GM18526 (cell line): ENCODE data around the gene KLF5.

Experiments
- POLR2A ChIP-seq: IDR thresholded peaks from 3 replicates; pipeline ENCODE4 v1.6.1; 2011; ENCODE audit not compliant: insufficient read length; ENCODE audit errors: extremely low read depth

The KLF5 gene

DNA sequence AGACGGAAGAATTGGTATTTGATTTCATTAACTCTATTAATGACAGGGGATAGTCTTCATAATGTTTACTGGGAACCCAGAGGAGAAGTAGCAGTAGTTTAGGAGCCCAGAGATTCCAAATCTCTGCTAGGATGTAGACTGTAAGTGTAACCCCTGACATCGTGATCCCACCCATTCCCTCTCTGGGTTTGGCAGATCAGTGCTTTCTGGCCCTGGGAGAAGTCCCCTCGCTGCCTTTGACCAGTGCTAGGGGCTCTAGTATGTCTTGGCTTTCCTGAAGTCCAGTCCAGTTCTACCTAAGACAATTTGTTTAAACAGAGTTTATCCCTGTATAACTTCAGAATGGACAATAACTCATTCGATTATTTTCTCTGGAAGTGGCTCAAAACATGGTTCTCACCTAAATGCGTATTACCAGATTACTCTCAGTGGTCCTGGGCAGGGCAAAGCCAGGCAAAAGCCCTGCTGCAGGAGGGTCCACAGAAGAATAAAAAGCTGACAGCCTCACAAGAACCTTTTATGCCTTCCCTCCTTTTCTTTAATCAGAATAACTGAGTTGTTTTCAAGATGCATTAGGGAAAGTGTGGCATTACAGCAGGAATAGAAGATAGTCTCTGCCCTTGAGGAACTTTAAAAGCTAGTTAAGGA, 11.8 kb downstream of the KLF5 start:
- TF ChIP-seq POLR2A = no peak

DNA sequence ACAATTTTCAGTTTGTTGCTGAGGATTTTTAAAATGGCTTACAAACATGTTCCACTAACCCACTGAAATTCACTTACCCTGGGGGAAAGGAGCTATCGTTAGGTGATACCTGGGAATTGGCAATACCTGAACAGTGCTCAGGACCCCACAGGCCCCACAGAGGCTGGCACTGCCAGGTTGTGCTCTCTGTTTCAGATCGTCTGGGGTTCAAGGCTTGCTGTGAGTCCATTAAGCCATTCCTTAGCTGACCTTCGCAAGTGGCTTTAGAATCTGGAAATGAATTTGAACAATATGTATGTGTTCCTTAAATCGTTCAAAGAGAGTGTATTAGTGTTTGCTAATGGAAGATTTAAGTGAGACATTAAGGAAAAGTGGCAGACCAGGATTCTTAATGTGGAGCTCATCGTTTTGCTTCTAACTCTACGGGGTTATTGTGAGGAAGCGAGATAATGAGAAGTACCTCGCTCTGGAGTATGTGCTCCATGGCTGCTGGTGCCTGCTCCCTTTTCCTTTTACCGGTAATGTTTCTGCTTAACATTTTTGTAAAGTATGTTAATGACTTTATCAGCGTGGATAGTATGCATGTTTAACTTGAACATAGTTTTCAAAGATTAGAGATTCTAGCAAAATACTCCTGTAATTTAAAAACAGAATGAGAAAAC, 13.6 kb downstream of the KLF5 start:
- no peak for TF ChIP-seq POLR2A

GRCh38 chr13:73073050-73073449, 14.2 kb downstream of the KLF5 start:
- no peak for TF ChIP-seq POLR2A

DNA sequence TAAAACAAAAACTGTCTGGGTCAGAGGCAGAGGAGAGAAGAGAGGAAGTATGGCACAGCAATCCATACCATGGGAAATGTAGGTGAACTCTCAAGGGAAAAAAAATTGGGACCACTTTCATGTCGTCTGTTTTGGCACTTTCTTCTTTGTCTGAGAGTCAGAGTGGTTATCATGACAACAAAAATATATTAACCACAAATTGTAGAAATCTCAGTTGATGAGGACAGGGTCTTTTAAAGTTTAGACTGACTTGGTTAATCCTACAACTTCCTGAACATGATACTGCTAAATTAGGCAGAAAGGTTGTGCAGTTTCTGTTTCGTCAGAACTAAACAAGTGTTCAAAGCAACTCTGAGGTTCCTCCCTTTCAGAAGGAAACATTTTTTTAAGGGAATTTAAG, 15.2 kb downstream of the KLF5 start:
- TF ChIP-seq POLR2A = no peak

GRCh38 chr13:73074926-73075325, 16.1 kb downstream of the KLF5 start:
- TF ChIP-seq POLR2A = no peak

DNA sequence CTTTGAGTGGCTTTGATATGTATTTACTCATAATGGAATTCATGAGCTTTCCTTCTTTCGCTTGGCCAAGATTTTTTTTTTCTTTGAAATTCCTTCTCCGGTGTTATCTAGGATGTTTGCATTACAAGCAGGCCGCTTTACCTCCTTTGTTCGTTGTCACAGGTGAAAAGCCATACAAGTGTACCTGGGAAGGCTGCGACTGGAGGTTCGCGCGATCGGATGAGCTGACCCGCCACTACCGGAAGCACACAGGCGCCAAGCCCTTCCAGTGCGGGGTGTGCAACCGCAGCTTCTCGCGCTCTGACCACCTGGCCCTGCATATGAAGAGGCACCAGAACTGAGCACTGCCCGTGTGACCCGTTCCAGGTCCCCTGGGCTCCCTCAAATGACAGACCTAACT, 16.7 kb downstream of the KLF5 start:
- no peak for TF ChIP-seq POLR2A

DNA sequence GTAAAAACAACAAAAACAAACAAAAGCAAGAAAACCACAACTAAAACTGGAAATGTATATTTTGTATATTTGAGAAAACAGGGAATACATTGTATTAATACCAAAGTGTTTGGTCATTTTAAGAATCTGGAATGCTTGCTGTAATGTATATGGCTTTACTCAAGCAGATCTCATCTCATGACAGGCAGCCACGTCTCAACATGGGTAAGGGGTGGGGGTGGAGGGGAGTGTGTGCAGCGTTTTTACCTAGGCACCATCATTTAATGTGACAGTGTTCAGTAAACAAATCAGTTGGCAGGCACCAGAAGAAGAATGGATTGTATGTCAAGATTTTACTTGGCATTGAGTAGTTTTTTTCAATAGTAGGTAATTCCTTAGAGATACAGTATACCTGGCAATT, 17.1 kb downstream of the KLF5 start:
- TF ChIP-seq POLR2A = no peak

GRCh38 chr13:73077865-73078264, 19.1 kb downstream of the KLF5 start:
- TF ChIP-seq POLR2A = no peak

GRCh38 chr13:73079359-73079758, 20.6 kb downstream of the KLF5 start:
- TF ChIP-seq POLR2A = no peak

DNA sequence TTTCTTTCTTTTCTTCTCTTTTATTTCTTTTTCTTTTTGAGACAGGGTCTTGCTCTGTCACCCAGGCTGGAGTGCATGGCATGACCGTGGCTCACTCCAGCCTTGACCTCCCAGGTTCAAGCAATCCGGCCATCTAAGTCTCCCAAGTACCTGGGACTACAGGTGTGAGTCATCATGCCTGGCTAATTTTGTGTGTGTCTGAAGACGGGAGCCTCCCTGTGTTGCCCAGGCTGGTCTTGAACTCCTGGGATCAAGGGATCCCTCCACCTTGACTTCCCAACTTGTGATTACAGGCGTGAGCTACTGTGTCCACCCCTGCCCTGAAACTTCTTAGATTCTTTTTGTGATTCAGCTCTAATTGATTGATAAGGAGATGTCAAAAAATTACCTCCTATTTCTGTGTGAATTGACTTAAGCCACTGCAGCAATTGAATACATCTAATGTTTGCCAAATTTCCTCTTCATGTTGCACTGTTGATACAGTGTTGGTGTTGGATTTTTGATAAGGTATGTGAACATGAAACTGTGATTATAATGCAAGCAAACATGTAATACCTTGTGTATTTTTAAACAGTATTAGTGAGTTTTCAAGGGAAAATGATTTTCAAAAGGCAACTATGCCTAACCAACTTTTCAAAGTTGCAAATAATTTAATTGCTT, 22.6 kb downstream of the KLF5 start:
- TF ChIP-seq POLR2A = no peak

DNA sequence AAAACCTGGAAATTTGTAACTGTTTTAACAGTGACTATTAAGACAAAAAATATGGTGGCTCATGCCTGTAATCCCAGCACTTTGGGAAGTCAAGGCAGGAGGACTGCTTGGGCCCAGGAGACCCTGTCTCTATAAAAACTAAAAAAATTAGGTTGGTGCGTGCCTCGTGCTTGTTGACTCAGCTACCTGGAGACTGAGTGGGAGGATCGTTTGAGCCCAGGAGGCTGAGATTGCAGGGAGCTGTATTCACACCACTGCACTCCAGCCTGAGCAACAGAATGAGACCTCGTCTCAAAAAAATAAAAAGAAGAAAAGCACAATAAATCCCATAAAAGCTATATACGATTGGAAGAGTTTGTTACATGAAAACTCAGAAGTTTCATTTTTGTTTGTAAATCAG, 23.7 kb downstream of the KLF5 start:
- no peak for TF ChIP-seq POLR2A

DNA sequence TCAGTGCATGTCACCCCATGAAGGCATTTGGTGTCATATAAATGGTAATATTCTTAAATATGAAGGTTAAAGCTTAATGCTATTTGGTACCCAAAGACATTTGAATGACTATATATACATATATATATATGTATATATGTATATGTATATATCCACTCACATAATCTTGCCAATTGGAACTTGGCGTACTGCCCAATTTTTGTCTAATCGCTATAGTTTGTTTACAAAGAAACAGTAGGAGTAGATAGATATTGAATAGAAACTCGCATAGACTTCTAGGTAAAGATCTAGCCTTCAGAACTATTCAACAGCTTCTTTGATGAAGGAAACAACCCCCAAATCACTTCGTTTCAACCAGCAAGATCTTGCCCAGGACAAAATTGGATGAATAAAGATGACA, 24.1 kb downstream of the KLF5 start:
- TF ChIP-seq POLR2A = no peak

DNA sequence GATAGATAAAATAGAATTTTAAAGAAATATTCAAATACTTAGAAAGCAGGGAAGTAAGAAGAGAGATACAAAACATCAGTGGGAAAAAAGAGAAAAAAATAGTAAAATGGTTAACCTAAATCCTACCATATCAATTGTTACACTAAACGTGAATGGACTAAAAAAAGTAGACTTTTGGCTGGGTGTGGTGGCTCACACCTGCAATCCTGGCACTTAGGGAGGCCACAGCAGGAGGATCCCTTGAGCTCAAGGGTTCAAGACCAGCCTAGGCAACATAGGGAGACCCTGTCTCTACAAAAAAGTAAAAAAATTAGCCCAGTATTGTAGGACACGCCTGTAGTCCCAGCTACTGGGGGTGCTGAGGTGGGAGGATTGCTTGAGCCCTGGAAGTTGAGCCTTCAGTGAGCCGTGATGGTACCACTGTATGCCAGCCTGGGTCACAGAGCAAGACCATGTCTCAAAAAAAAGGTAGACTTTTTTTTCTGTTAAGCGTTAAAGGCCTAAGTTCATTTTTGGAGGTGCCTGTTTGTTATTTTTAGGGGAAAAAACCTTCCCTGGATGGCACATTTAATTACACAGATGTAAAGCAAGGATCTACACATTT, 29.6 kb downstream of the KLF5 start:
- TF ChIP-seq POLR2A = no peak

DNA sequence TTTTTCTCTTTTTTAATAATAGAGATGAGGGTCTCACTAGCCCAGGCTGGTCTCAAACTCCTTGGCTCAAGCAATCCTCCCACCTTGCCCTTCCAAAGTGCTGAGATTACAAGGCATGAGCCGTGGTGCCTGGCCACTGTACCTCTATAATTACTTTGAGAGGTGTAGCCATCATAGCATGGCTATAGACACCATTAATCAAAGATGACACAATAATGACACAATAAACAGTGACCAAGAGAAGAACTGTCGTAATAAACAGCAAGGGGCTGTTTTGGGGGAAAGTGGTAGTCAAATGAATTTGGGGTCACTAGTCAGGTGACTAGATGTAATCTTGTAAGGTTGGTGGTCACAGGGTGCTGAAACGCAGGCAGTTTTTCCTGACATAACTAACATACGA, 30.4 kb downstream of the KLF5 start:
- no peak for TF ChIP-seq POLR2A

DNA sequence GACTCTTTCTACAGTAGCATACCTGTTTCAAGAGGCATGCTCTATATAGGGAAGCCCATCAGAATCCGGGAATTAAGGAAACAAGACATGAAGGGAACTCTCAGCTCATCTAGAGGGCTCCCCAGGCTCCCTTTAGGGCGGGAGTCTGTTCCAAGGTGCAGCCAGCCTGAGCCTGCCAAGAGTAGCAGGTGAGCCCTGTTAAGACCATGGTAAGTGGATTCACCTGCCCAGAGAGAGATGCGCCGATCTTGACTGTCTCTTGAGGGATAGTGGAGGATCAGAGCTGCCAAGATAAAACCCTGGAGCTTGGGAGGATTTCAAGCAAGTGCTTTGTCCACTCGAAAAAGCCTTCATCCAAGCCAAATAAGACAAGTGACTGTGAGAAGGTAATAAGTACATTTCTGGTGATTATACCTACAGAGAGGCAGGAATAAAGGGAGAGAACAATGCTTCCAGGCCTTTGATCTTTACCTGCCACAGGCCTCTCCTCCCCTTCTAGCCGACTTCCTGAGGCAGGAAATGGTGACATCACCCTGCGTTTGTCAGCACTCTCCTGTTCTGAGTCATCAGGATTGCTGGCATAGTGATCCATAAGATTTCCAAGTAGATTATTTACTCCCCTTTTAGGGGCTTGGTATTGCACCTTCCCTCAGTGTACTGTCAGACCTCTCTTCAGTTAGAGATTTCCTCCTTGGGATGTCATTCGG, 31.5 kb downstream of the KLF5 start:
- no peak for TF ChIP-seq POLR2A

- no peak for TF ChIP-seq POLR2A
Measured at GRCh38 chr13:73090823-73091187, 32.0 kb downstream of the KLF5 start.
